Tibial nerve (tissue), 4 donors: ENCODE data around the gene CCDC34. TPM values are rescaled to one million over a fixed set of nuclear protein-coding genes. Genes with fewer than 3 reads are reported as not detected.

Experiments used
- DNase-seq, 2 donors: peaks; one replicate each; pipeline ENCODE4 v3.0.0-alpha.2; 2019; ENCODE audit warnings: low spot score in 2 of 2
- H3K27ac ChIP-seq, 4 donors: fragments of 200-600 bp; sonication (generic) in 3 of 4; one replicate each; pipeline ENCODE4 v1.5.1; 2017 to 2019; ENCODE audit warnings: mild to moderate bottlenecking in 1 of 4
- H3K27me3 ChIP-seq, 2 donors: fragments of 200-600 bp; sonication (generic) in 1 of 2; one replicate each; pipeline versions ENCODE4 v1.5.1 to v1.6.0; 2017 to 2019
- H3K36me3 ChIP-seq, 3 donors: fragments of 200-600 bp; sonication (generic); one replicate each; pipeline ENCODE4 v1.5.1; 2018 to 2019
- H3K4me1 ChIP-seq, 4 donors: fragments of 200-600 bp; sonication (generic) in 3 of 4; one replicate each; pipeline ENCODE4 v1.5.1; 2017 to 2019
- H3K4me3 ChIP-seq, 4 donors: fragments of 200-600 bp; sonication (generic) in 3 of 4; one replicate each; pipeline ENCODE4 v1.5.1; 2017 to 2019; ENCODE audit warnings: mild to moderate bottlenecking in 1 of 4, moderate library complexity in 1 of 4
- H3K9me3 ChIP-seq, 4 donors: fragments of 200-600 bp; sonication (generic) in 3 of 4; one replicate each; pipeline ENCODE4 v1.5.1; 2017 to 2019
- EP300 ChIP-seq, 2 donors: sonication (generic); formaldehyde crosslinking; IDR thresholded peaks; one replicate each; pipeline ENCODE4 v1.6.1; 2017; ENCODE audit warnings: antibody characterized with exemption in 2 of 2, mild to moderate bottlenecking in 1 of 2
- POLR2A ChIP-seq, 2 donors: fragments of 450-650 bp; IDR thresholded peaks; one replicate each; pipeline ENCODE4 v1.6.1; 2017; ENCODE audit warnings: antibody characterized with exemption in 2 of 2, mild to moderate bottlenecking in 2 of 2, moderate library complexity in 2 of 2
- WGBS, 2 donors: methylation state at CpG; one replicate each; pipeline ENCODE4 v1.1.5; 2018; 5-methylcytosine and 5-hydroxymethylcytosine counted together
- total RNA-seq, 4 donors: library from RNA; depleted of rRNA; stranded (reverse); fragments of >200 nt; gene quantifications; one replicate each; pipeline ENCODE4 v1.1.0, GENCODE V29; 2016
- TF ChIP-seq, protein P1 (sequence below), 5 experiments: fragments of 200-600 bp in 3 of 5; fragments of 450-650 bp in 2 of 5; sonication (generic) in 3 of 5; IDR thresholded peaks; one replicate each; pipeline ENCODE4 v1.5.1; 2016 to 2019; ENCODE audit warnings: antibody characterized with exemption in 5 of 5, mild to moderate bottlenecking in 3 of 5, moderate library complexity in 2 of 5

CCDC34 gene
- total RNA-seq, 4 donors from 2014 or later: 1.4 to 11.5 (median 4.7) TPM

DNA sequence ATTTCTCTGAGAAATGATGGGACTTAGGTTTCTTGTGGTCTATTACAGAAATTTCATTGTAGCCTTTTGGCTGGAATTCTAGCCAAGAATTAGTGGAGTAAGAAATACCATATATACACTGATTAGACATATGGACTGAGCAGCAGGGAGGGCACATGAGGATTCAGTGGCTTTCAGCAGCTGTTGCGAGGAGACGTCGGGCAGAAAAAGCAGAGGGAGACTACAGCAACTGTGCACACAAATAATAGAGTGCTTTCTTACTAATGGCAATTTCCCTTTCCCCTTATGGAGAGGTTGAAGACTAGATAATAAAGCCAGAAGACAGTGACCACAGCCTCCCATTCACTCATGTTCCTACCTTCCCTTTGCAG, 35.4 kb upstream of the CCDC34 start:
- Histone ChIP-seq H3K4me1 (peaks cover 0 to 43% (median 6%) of the 10 kb centered on the region in 4 donors), H3K9me3 (no peaks in the 10 kb centered on the region), H3K27me3 (no peaks in the 10 kb centered on the region), H3K27ac (no peak overlapping the region), H3K36me3 (no peaks in the 10 kb centered on the region), H3K4me3 (no peak overlapping the region)
- 57 to 92% methylated on average over 3 of the region's 3 CpGs for WGBS, 2 donors
- no peak for TF ChIP-seq EP300 (IDR thresholded peaks at IDR 0.05)
- TF ChIP-seq, protein P1, sequence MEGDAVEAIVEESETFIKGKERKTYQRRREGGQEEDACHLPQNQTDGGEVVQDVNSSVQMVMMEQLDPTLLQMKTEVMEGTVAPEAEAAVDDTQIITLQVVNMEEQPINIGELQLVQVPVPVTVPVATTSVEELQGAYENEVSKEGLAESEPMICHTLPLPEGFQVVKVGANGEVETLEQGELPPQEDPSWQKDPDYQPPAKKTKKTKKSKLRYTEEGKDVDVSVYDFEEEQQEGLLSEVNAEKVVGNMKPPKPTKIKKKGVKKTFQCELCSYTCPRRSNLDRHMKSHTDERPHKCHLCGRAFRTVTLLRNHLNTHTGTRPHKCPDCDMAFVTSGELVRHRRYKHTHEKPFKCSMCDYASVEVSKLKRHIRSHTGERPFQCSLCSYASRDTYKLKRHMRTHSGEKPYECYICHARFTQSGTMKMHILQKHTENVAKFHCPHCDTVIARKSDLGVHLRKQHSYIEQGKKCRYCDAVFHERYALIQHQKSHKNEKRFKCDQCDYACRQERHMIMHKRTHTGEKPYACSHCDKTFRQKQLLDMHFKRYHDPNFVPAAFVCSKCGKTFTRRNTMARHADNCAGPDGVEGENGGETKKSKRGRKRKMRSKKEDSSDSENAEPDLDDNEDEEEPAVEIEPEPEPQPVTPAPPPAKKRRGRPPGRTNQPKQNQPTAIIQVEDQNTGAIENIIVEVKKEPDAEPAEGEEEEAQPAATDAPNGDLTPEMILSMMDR (IDR thresholded peaks at IDR 0.05): no peak
- no peak for TF ChIP-seq POLR2A (IDR thresholded peaks at IDR 0.05)
- no peak for DNase-seq

DNA sequence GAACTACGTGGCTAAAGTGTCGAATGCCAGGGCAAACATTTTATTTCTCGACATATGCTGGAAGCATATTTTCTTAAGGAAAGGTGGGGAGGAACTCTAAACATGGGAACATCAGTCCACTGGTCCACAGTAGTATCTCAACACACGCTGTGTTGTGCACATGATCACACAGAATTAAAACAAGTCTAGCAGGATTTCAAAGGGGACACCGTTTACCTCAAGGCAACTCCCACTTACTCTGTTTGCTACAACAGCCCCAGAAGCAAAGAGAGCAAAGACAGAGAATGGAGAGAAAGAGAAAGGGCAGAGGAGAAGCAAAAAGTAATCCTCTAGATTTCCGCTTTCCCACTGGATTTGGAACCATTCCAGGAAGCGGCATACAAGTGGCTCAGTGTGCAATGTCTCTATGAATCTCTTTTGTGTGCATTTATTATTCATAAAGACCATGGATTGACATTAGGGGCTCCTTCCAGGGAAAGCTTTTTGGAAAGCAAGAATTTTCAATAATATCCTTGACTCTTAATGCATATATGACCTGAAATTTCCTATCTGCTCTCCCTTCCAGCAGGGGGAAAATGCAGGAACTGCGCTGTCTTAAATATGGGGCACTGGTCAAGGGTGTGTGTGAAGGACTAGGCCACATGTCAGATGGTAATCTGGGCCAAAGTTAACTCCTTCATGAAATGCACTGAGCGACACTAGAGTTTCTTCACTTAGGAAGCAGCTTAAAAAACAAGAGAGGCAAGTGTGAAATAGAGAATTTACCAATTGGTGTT, 34.8 kb upstream of the CCDC34 start:
- Histone ChIP-seq H3K27me3 (no peaks in the 10 kb centered on the region), H3K36me3 (no peaks in the 10 kb centered on the region), H3K9me3 (no peaks in the 10 kb centered on the region), H3K27ac (no peak overlapping the region), H3K4me1 (peaks cover 0 to 46% (median 8%) of the 10 kb centered on the region in 4 donors), H3K4me3 (no peak overlapping the region)
- WGBS, 2 donors: 44 to 59% methylated on average over 9 of the region's 9 CpGs
- no peak for DNase-seq
- no peak for TF ChIP-seq EP300 (IDR thresholded peaks at IDR 0.05)
- no peak for TF ChIP-seq POLR2A (IDR thresholded peaks at IDR 0.05)
- TF ChIP-seq, protein P1 (IDR thresholded peaks at IDR 0.05): no peak

DNA sequence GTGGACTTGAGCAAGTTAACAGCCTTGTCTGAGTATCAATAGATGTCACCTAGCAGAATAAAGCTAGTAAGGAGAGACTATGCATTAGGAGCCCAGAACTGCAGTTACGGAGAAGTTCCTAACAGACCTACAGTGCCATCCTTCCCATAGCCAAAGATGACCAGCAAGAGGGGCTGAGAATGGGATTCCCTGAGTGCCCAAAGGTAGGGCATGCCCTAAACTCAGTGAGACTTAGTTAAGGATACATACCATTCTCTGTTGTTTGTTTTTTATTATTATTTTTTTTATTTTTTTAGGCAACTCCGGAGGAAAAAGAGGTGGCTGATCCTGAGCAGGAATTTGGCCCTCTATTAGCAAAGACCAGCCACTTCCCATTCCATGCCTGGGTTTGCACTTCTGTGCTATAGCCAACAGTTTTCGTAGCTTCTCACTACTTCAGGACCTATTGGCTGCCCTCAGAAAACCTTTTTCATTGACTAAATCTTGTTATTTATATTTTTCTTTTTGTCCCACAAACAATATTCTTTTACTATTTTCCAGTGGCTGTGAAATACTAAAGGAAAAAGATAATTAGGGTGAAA, 33.3 kb upstream of the CCDC34 start:
- TF ChIP-seq EP300 (IDR thresholded peaks at IDR 0.05) (no peak), POLR2A (IDR thresholded peaks at IDR 0.05) (no peak)
- TF ChIP-seq, protein P1 (IDR thresholded peaks at IDR 0.05): no peak
- no peak for DNase-seq
- Histone ChIP-seq H3K27ac (peak overlapping the region in 1 of 4 donors; percentile 3), H3K36me3 (no peaks in the 10 kb centered on the region), H3K27me3 (no peaks in the 10 kb centered on the region), H3K4me3 (no peak overlapping the region), H3K9me3 (no peaks in the 10 kb centered on the region), H3K4me1 (peaks cover 0 to 57% (median 12%) of the 10 kb centered on the region in 4 donors)
- WGBS, 2 donors: 63 to 67% methylated on average over 3 of the region's 3 CpGs

DNA sequence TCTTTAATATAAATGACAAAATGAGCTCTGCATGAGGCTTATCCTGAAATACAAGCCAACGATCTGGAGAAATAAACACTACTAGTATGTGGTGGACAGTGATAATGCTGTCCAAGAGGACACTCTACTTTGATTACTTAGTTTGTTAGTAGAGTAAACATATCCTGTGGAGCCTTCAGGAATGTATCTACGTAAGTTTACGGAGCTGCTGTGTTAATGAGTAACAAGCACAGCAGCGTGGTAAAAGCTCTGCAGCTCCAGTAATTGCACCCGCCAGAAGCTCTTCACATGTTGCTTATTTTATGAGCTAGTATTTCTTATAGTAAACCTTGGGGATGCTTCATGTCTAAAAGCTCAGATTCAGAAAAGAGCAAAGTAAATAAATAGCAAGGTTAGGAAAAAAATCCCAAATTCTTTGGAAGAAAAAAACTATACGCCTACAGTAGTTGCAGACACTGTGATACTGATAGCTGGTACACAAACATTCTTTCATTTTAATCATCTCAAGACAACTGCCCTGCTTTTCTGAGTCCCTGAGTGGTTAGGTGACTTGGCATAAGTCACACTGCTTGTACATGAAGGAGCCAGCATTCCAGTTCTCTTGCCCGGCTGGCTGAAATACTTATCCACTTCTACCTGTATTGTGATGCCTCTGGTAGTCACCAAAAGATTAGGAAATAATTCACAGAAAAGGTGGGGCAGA, 32.7 kb upstream of the CCDC34 start:
- TF ChIP-seq EP300 (IDR thresholded peaks at IDR 0.05) (no peak), POLR2A (IDR thresholded peaks at IDR 0.05) (no peak)
- TF ChIP-seq, protein P1 (IDR thresholded peaks at IDR 0.05): no peak
- 52 to 63% methylated on average over 7 of the region's 7 CpGs for WGBS, 2 donors

More for the DNA sequence above, 32.7 kb upstream of the CCDC34 start:
- Histone ChIP-seq H3K4me3 (no peak overlapping the region), H3K36me3 (no peaks in the 10 kb centered on the region), H3K9me3 (no peaks in the 10 kb centered on the region), H3K27ac (peak overlapping the region in 2 of 4 donors; percentile 15 to 27), H3K4me1 (peaks cover 0 to 61% (median 12%) of the 10 kb centered on the region in 4 donors), H3K27me3 (no peaks in the 10 kb centered on the region)
- no peak for DNase-seq
